Esophagus muscularis mucosa (tissue), 4 donors: ENCODE data around the gene RPH3AL. TPM values are rescaled to one million over a fixed set of nuclear protein-coding genes. Genes with fewer than 3 reads are reported as not detected.
"Not testable (repeated sequence)": the region's sequence is repeated elsewhere in the genome, so short reads cannot be mapped to it uniquely, and the experiment has no call there.

Source experiments
- DNase-seq: peaks from one replicate; pipeline ENCODE4 v3.0.0-alpha.2; 2017; ENCODE audit errors: extremely low spot score
- H3K27ac ChIP-seq, 4 donors: fragments of 200-600 bp; sonication (generic); replicated peaks in 1 of 4; 1 replicate in 3 of 4; 2 replicates in 1 of 4; pipeline ENCODE4 v1.5.1; 2016 to 2019; ENCODE audit warnings: mild to moderate bottlenecking in 1 of 4
- H3K27me3 ChIP-seq, 4 donors: fragments of 200-600 bp; sonication (generic); one replicate each; pipeline versions ENCODE4 v1.5.1 to v1.6.0; 2016 to 2019
- H3K36me3 ChIP-seq, 4 donors: fragments of 200-600 bp; sonication (generic); one replicate each; pipeline ENCODE4 v1.5.1; 2016 to 2019
- H3K4me1 ChIP-seq, 4 donors: fragments of 200-600 bp; sonication (generic); one replicate each; pipeline ENCODE4 v1.5.1; 2016 to 2019
- H3K4me3 ChIP-seq, 4 donors: fragments of 200-600 bp; sonication (generic); 1 replicate in 2 of 4; 2 replicates in 2 of 4; pipeline ENCODE4 v1.5.1; 2016 to 2019; ENCODE audit warnings: mild to moderate bottlenecking in 4 of 4, moderate library complexity in 1 of 4
- H3K9me3 ChIP-seq, 4 donors: fragments of 200-600 bp; sonication (generic); 1 replicate in 3 of 4; 2 replicates in 1 of 4; pipeline ENCODE4 v1.5.1; 2016 to 2019
- CTCF ChIP-seq, 3 experiments: fragments of 200-600 bp in 2 of 3; fragments of 450-650 bp in 1 of 3; sonication (generic) in 2 of 3; IDR thresholded peaks; one replicate each; pipeline ENCODE4 v1.5.1; 2017 to 2019; ENCODE audit warnings: antibody characterized with exemption in 3 of 3, mild to moderate bottlenecking in 2 of 3, moderate library complexity in 1 of 3
- EP300 ChIP-seq: sonication (generic); formaldehyde crosslinking; IDR thresholded peaks from one replicate; pipeline ENCODE4 v1.6.1; 2017; ENCODE audit warnings: antibody characterized with exemption
- POLR2A ChIP-seq: fragments of 450-650 bp; IDR thresholded peaks from one replicate; pipeline ENCODE4 v1.6.1; 2017; ENCODE audit warnings: antibody characterized with exemption, moderate library complexity, mild to moderate bottlenecking, low read depth
- POLR2AphosphoS5 ChIP-seq, 2 donors: sonication (generic); formaldehyde crosslinking; IDR thresholded peaks; one replicate each; pipeline ENCODE4 v1.6.1; 2017; ENCODE audit warnings: antibody characterized with exemption in 2 of 2
- WGBS: methylation state at CpG from one replicate; pipeline ENCODE4 v1.1.5; 2018; 5-methylcytosine and 5-hydroxymethylcytosine counted together
- intact Hi-C: fragments of 100-400 bp; cut with DNase I; formaldehyde crosslinking; loops from one replicate; pipeline ENCODE4 v1.15.1; 2023
- total RNA-seq, 4 donors: library from RNA; depleted of rRNA; stranded (reverse); fragments of >200 nt; gene quantifications; one replicate each; pipeline versions ENCODE4 v1.1.0 to v1.2.1, GENCODE V29; 2016

The RPH3AL gene
- total RNA-seq, 4 donors from 2014 or later, result 8.7 to 21.0 (median 14.8) TPM

GRCh38 chr17:246851-247421 is 105.7 kb downstream of the RPH3AL start:
- Histone ChIP-seq H3K27ac (no peak overlapping the region), H3K4me1 (no peaks in the 10 kb centered on the region), H3K36me3 (peaks cover 0 to 23% (median 3%) of the 10 kb centered on the region in 4 donors), H3K4me3 (no peak overlapping the region), H3K9me3 (no peaks in the 10 kb centered on the region), H3K27me3 (no peaks in the 10 kb centered on the region)
- 86% methylated on average over 20 of the region's 23 CpGs for WGBS
- intact Hi-C loops, result no loop called here
- no peak for DNase-seq
- TF ChIP-seq CTCF (IDR thresholded peaks at IDR 0.05) (no peak), POLR2AphosphoS5 (IDR thresholded peaks at IDR 0.05) (no peak), EP300 (no peak), POLR2A (no peak)

GRCh38 chr17:246226-246625 is 106.4 kb downstream of the RPH3AL start:
- intact Hi-C loops, result no loop called here
- Histone ChIP-seq H3K4me3 (no peak overlapping the region), H3K27me3 (no peaks in the 10 kb centered on the region), H3K27ac (no peak overlapping the region), H3K4me1 (no peaks in the 10 kb centered on the region), H3K36me3 (peaks cover 0 to 23% (median 3%) of the 10 kb centered on the region in 4 donors), H3K9me3 (no peaks in the 10 kb centered on the region)
- WGBS, result 94% methylated on average over 14 of the region's 14 CpGs
- no peak for DNase-seq
- TF ChIP-seq EP300 (no peak), CTCF (IDR thresholded peaks at IDR 0.05) (no peak), POLR2AphosphoS5 (IDR thresholded peaks at IDR 0.05) (no peak), POLR2A (no peak)

GRCh38 chr17:245611-246010 is 107.0 kb downstream of the RPH3AL start:
- no peak for DNase-seq
- Histone ChIP-seq H3K9me3 (no peaks in the 10 kb centered on the region), H3K36me3 (peaks cover 0 to 23% (median 3%) of the 10 kb centered on the region in 4 donors), H3K4me1 (no peaks in the 10 kb centered on the region), H3K27me3 (no peaks in the 10 kb centered on the region), H3K4me3 (no peak overlapping the region), H3K27ac (no peak overlapping the region)
- TF ChIP-seq POLR2AphosphoS5 (IDR thresholded peaks at IDR 0.05) (no peak), CTCF (IDR thresholded peaks at IDR 0.05) (no peak), EP300 (no peak), POLR2A (no peak)
- intact Hi-C loops, result no loop called here
- 91% methylated on average over 12 of the region's 13 CpGs for WGBS

GRCh38 chr17:245020-245419 is 107.6 kb downstream of the RPH3AL start:
- intact Hi-C loops, result no loop called here
- DNase-seq, result no peak
- no peaks in the 10 kb centered on the region for H3K27me3 ChIP-seq

GRCh38 chr17:243924-244323 is 108.7 kb downstream of the RPH3AL start:
- intact Hi-C loops, H3K4me1 ChIP-seq, DNase-seq, H3K4me3 ChIP-seq, H3K27ac ChIP-seq, H3K27me3 ChIP-seq, H3K9me3 ChIP-seq: not testable (repeated sequence)
- H3K36me3 ChIP-seq, result peaks cover 0 to 23% (median 3%) of the 10 kb centered on the region in 4 donors

More at GRCh38 chr17:245020-245419, 107.6 kb downstream of the RPH3AL start:
- Histone ChIP-seq H3K4me3 (no peak overlapping the region), H3K9me3 (no peaks in the 10 kb centered on the region), H3K4me1 (no peaks in the 10 kb centered on the region), H3K27ac (no peak overlapping the region), H3K36me3 (peaks cover 0 to 23% (median 3%) of the 10 kb centered on the region in 4 donors)
- WGBS, result 96% methylated on average over 7 of the region's 7 CpGs
- no peak for TF ChIP-seq POLR2A
- TF ChIP-seq POLR2AphosphoS5 (IDR thresholded peaks at IDR 0.05), result no peak
- no peak for TF ChIP-seq CTCF (IDR thresholded peaks at IDR 0.05)
- no peak for TF ChIP-seq EP300
